Hematopoietic multipotent progenitor cell (in vitro differentiated cells): ENCODE data around the gene CHCHD1. TPM values are rescaled to one million over a fixed set of nuclear protein-coding genes. Genes with fewer than 3 reads are reported as not detected.

ENCODE experiments used
- small RNA-seq: library from RNA; depleted of rRNA; stranded (forward); fragments of <200 nt; gene quantifications from one replicate; pipeline ENCODE3, GENCODE V24; 2012
- total RNA-seq: library from RNA; depleted of rRNA; stranded (reverse); fragments of >200 nt; gene quantifications from one replicate; pipeline ENCODE4 v1.2.3, GENCODE V29; 2012

CHCHD1 gene
- total RNA-seq, 1 donor, result 9.2 TPM

Small RNA genes lying within 50 kb of the gene (small RNA-seq; reads per million reads assigned to genes)
- not detected for gene AC022400.4
- not detected for gene AC022400.9
- not detected for gene ZSWIM8-AS1

Other genes starting within 250 kb of the CHCHD1 start
- gene USP54, start 190.7 kb upstream of the CHCHD1 start, total RNA-seq, result 11.8 TPM
- gene MYOZ1, start 140.6 kb upstream of the CHCHD1 start, total RNA-seq, result not detected
- not detected for gene SYNPO2L, start 126.0 kb upstream of the CHCHD1 start, total RNA-seq
- gene AGAP5, start 83.9 kb upstream of the CHCHD1 start, total RNA-seq, result 4.0 TPM
- gene SEC24C, start 37.7 kb upstream of the CHCHD1 start, total RNA-seq, result 65.7 TPM
- 86.2 TPM for gene ZSWIM8, start 3.6 kb downstream of the CHCHD1 start, total RNA-seq
- gene NDST2, start 29.6 kb downstream of the CHCHD1 start, total RNA-seq, result 43.1 TPM
- 49.3 TPM for gene CAMK2G, start 92.5 kb downstream of the CHCHD1 start, total RNA-seq
- 10.8 TPM for gene PLAU, start 129.1 kb downstream of the CHCHD1 start, total RNA-seq
- 42.5 TPM for gene VCL, start 216.1 kb downstream of the CHCHD1 start, total RNA-seq